ENCODE measurements around the gene TOR2A.
"Not testable (repeated sequence)": the region's sequence is repeated elsewhere in the genome, so short reads cannot be mapped to it uniquely, and the experiment has no call there.

TOR2A gene

GRCh38 chr9:127734747-127735529 is at the start of gene TOR2A:
Gene TOR2A, minus strand, starts transcription at chr9:127735294. Its CDS starts 24 bp downstream, at chr9:127735270.
- DNase-seq (ENCODE audit: low spot score), result peak; percentile 97

DNA sequence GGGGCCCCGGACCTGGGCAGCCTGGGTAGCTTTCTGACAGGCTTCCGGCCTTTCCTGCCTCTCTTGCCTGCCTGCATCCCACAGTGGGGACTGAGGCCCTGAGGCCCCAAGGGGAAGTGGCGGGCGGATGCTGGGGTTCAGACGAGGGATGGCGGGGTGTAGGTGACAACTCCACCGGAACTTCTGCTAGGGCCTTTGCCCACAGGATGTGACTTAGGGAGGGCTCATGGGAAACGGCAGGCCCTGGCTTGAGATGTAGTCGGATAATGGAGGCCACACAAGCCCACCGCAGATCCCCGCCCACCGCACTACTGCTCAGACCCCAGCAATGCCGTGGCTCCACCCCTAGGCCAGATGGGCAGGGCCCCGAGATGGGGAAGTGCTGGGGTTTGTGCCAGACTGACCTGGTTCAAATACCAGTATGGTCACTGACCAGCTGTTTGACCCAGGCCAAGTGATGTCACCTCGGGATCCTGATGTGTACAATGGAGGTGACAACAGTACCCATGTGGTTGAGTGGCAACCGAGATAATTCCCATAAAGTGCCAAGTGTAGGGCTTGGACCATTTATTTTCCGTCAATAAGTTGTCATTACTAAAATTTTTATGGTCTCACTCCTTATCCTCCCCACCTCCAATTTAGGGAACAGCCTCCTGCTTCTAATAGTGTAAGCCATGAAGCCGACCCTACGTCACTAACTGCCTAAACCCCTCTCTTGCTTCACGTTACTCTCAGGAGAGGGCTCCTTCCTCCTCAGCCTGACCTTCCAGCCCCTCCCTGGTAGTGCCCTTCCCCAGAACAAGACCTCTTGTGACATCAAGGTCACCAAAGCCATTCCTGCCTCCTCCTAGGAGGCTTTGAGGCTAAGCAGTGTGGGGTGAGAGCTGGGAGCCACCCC is 48.3 kb upstream of the TOR2A start:
- no peak for DNase-seq (ENCODE audit: low spot score)

GRCh38 chr9:127781806-127782205 is 46.7 kb upstream of the TOR2A start:
- DNase-seq (ENCODE audit: low spot score), result no peak

- not testable (repeated sequence) for DNase-seq (ENCODE audit: low spot score)
These were observed 45.8 kb upstream of the TOR2A start for GRCh38 chr9:127780909-127781308.

DNA sequence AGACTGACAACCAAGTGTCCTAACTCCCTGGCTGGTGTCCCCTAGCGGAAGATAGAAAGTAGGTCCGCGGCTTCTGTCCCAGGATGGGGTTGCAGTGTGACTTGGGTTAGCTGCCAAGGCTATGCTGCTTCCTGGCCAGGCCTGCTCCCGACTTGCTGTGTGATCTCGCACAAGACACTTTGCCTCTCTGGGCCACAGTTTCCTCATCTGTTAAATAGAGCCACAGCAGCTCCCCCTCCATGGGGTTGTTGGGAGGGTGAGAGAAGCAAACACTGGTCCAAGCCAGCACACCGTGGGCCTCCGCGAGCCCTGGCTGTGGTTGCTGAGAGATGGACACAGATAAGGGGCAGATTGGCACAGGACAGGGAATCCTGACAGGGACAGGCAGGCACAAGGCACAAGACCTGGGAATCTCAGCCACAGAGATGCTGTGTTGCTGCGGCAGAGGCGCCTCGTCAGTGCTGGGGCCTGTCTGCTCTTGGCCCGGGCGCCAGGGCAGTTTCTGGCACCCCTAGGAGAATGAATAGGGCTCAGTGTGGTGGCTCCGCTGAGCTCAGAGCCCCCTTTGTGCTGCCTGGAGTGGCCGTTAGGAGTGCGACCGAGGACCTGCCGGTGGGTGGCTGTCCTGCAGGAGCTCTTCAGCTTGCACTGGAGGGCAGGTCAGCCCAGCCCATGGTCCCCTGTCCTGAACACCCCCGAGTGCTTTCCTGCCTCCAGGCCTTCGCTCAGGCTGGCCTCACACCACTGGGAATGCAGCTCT is 45.2 kb upstream of the TOR2A start:
- DNase-seq (ENCODE audit: low spot score), result no peak

DNA sequence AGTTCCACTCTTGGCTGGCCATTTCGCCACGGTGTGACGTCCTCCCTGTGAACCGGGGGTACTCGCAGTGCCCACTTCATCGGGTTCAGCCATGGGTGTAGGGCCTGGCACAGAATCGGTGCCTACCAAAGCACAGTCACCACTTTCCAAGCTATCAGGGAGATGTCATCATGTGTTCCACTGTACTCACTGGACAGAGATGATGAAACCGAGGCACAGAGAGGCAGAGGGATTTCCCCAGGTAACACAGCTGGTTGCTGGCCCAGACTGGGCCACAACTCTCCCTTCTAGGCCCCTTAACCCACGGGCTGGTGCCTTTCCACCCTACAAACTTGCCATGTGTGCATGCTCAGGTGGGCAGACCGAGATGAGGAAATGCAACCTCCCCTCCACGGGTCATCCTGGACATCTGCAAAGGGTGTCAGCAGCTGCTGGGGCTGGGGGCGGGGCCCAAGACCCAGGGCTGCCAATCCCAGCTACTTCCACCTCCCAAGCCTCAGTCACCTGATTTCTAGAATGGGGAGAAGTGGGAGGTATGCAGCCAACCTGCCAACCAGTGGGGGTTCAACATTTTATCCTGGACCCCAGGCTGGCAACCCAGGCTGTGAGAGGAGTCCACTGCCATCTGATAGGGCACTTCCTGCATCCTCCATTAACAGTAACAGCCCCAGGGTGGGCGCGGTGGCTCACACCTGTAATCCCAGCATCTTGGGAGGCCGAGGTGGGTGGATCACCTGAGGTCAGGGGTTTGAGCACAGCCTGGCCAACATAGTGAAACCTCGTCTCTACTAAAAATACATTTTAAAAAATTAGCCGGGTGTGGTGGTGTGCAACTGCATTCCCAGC is 44.3 kb upstream of the TOR2A start:
- no peak for DNase-seq (ENCODE audit: low spot score)

DNA sequence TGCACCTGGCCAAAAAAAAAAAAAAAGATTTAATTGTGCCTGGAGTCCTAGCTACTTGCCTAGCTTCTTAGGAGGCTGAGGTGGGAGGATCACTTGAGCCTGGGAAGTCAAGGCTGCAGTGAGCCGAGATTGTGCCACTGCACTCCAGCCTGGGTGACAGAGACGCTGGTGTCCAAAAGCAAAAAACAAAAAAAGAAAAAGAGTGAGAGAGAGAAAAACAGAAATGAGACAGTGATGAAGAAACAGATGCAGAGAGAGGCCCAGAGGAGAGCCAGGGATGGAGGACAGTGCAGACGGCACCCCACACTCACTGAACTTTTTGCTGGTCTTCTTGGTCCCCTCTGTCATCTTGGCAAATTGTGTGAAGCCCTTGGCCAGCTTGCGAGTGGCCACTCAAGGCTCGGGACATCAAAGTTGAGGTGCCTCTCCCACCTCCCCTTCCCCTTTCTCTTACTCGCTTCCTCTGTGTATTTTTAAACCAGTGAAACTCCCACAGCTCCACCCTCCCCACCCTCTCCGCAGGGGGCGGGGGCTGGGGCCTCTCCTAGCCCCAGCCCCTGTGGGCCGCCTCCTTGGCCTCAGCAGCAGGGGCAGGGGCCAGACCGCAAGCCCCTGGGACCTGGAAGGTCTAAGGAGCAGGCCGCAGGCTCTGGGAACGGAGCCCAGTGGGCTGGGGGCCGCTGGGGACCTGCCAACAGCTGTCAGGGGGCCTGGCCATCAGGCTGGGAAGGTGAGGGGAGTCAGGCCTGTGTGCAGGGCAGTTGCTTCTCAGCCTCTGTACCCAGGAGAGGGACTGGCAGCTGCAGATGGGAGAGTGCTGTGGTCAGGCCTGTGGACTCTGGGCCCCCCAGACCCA is 43.4 kb upstream of the TOR2A start, which contains the start of gene SH2D3C:
Gene SH2D3C, minus strand, starts transcription at position 387 of the 856 bp plus-strand sequence. Its CDS starts 39 bp downstream, at position 348.
- no peak for DNase-seq (ENCODE audit: low spot score)

- DNase-seq (ENCODE audit: low spot score), result no peak
These were observed 42.4 kb upstream of the TOR2A start for GRCh38 chr9:127777368-127777980.

GRCh38 chr9:127776924-127777289 is 41.8 kb upstream of the TOR2A start:
- no peak for DNase-seq (ENCODE audit: low spot score)

GRCh38 chr9:127776195-127776923 is 41.3 kb upstream of the TOR2A start:
- DNase-seq (ENCODE audit: low spot score), result no peak

GRCh38 chr9:127773981-127774380 is 38.9 kb upstream of the TOR2A start:
- no peak for DNase-seq (ENCODE audit: low spot score)

DNA sequence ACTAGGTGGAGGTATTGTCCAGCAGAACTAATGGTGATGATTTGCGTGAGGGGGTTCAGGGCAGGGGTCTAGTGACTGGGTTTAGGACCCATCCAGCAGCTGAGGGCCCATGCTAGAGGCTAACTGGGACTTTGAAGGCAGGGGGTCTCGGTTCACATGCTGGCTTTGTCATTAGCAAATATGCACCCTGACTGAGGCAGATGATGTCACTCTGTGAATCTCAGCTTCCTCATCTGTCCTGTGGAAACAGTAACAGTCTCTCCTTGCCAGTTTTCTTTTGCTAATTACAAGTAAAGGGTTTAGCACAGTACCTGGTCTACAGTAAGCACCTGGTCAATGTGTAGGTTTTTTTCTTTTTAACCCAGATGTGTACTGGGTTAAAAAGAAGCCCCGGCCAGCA is 38.2 kb upstream of the TOR2A start:
- no peak for DNase-seq (ENCODE audit: low spot score)

GRCh38 chr9:127772603-127773002 is 37.5 kb upstream of the TOR2A start:
- no peak for DNase-seq (ENCODE audit: low spot score)

GRCh38 chr9:127771570-127772189 is 36.6 kb upstream of the TOR2A start:
- no peak for DNase-seq (ENCODE audit: low spot score)

GRCh38 chr9:127770905-127771569 is 35.9 kb upstream of the TOR2A start:
- peak; percentile 98 for DNase-seq (ENCODE audit: low spot score)

DNA sequence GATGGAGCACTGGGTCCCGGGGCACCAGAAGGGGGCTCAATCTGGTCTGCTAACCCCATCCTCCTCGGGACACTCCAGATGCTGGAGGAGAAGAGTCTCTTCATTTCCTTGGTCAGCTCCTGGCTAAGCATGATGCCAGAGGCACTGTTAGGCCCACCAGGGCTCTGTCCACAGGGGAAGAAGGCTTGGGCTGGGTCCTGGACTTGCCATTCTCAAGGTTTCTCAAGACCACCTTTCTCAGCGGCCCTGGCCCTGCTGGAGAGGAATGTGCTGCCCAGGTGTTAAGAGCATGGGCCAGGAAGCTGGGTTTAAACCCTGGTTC is 35.5 kb upstream of the TOR2A start:
- no peak for DNase-seq (ENCODE audit: low spot score)

DNA sequence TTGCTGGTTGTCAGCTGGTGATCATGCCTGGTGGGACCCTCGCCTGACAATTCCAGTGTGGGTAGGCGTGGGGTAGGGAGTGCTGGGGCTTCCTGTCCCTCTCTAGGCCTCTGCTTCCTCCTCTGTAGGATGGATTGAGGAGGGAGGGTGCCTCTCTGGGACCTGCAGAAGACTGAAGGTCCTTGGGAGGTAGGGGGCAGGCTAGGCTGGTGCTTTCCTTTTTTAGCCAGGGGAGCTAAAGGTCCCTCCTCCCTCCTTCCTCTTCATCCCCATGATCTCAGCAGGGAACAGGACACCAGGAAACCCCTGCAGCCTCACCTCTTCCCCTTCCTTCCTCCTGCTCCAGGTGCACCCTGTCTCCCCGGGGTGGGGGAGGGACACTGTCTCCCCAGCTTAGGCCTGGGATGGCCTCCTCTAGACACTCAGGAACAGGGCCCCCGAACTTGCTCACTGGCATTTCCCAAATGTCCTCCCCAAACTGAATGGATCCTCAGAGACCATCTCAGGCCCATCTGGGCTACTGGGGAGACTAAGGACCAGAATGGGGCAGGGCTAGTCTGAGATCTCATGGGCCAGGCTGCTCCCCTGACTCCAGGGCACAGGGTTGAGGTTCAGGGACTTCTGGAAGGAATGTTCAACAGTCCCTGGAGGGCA is 35.0 kb upstream of the TOR2A start:
- no peak for DNase-seq (ENCODE audit: low spot score)

DNA sequence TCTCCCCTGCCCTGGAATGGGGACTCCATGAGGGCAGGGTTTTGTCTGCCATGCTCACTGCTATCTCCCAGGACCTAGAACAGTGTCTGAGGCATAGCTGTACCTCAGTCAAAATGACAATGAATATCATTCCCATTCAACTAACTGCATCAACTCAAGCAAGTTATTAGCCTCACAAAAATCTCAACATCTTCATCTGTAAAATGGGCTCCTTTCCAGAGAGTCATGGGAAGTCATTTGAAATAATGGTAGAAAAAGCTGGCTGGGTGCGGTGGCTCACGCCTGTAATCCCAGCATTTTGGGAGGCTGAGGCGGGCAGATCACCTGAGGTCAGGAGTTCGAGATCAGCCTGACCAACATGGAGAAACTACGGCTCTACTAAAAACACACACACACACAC is 34.0 kb upstream of the TOR2A start:
- DNase-seq (ENCODE audit: low spot score), result no peak

Measured in AG20443 (cell line).